NCI-H748 (cell line): ENCODE results near the gene PRR15L.
"Not testable (repeated sequence)": the region's sequence is repeated elsewhere in the genome, so short reads cannot be mapped to it uniquely, and the experiment has no call there.

Experiments used
- DNase-seq: peaks from one replicate; lab custom pipeline; 2025; ENCODE audit not compliant: unreplicated experiment; lab: John Stamatoyannopoulos, UW

Gene PRR15L

GRCh38 chr17:47957591-47958490 is at the start of gene PRR15L:
PRR15L (minus strand) TSS chr17:47957883; CDS start chr17:47953234, 4,649 bp downstream.
- DNase-seq: peak; percentile 99

- no peak for DNase-seq
These were observed 49.4 kb upstream of the PRR15L start for GRCh38 chr17:48006936-48007709.

- no peak for DNase-seq
These were observed 47.3 kb upstream of the PRR15L start for GRCh38 chr17:48004983-48005382.

GRCh38 chr17:48003417-48004151 is 45.9 kb upstream of the PRR15L start:
- DNase-seq: peak; percentile 92

GRCh38 chr17:48002916-48003416 is 45.3 kb upstream of the PRR15L start:
- peak; percentile 77 for DNase-seq

- DNase-seq: peak; percentile 67
These were observed 44.7 kb upstream of the PRR15L start for GRCh38 chr17:48002266-48002915.

- not testable (repeated sequence) for DNase-seq
These were observed 44.0 kb upstream of the PRR15L start for GRCh38 chr17:48001657-48002056.

GRCh38 chr17:48001197-48001596 is 43.5 kb upstream of the PRR15L start:
- no peak for DNase-seq

- DNase-seq: no peak
These were observed 41.9 kb upstream of the PRR15L start for GRCh38 chr17:47999582-47999981.

- DNase-seq: no peak
These were observed 40.4 kb upstream of the PRR15L start for GRCh38 chr17:47998044-47998443.

GRCh38 chr17:47997586-47997985 is 39.9 kb upstream of the PRR15L start:
- no peak for DNase-seq

- no peak for DNase-seq
These were observed 38.5 kb upstream of the PRR15L start for GRCh38 chr17:47996201-47996600.

GRCh38 chr17:47995241-47995935 is 37.7 kb upstream of the PRR15L start:
- peak; percentile 18 for DNase-seq

- DNase-seq: no peak
These were observed 37.0 kb upstream of the PRR15L start for GRCh38 chr17:47994724-47995123.

GRCh38 chr17:47993964-47994363 is 36.3 kb upstream of the PRR15L start:
- no peak for DNase-seq

GRCh38 chr17:47993031-47993564 is 35.4 kb upstream of the PRR15L start:
- no peak for DNase-seq

- no peak for DNase-seq
These were observed 34.5 kb upstream of the PRR15L start for GRCh38 chr17:47992216-47992615.

- DNase-seq: no peak
These were observed 33.5 kb upstream of the PRR15L start for GRCh38 chr17:47990962-47991731.

GRCh38 chr17:47989700-47990099 is 32.0 kb upstream of the PRR15L start:
- DNase-seq: no peak
